Measurements from ENCODE around the gene SMARCC1.

Gene SMARCC1

DNA sequence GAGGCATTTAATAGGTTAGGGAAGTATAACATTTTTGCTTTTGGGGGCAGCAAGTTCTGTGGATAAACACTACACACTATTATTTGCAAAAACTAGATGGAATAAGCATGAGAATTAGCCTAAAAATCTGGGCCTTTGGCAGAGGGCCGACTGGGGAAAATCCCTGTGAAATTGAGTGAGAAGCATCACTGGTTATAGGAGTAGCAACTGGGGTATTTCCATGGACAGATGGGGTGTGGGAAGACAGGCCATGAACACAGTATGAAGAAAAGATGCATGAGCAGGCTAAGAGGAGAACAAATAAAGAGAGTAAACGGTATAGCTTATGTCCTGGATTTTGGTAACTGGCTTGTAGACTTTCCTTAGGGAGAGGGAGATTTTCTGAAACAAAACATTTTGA is 170.1 kb downstream of the SMARCC1 start:
- TF ChIP-seq, protein P1, sequence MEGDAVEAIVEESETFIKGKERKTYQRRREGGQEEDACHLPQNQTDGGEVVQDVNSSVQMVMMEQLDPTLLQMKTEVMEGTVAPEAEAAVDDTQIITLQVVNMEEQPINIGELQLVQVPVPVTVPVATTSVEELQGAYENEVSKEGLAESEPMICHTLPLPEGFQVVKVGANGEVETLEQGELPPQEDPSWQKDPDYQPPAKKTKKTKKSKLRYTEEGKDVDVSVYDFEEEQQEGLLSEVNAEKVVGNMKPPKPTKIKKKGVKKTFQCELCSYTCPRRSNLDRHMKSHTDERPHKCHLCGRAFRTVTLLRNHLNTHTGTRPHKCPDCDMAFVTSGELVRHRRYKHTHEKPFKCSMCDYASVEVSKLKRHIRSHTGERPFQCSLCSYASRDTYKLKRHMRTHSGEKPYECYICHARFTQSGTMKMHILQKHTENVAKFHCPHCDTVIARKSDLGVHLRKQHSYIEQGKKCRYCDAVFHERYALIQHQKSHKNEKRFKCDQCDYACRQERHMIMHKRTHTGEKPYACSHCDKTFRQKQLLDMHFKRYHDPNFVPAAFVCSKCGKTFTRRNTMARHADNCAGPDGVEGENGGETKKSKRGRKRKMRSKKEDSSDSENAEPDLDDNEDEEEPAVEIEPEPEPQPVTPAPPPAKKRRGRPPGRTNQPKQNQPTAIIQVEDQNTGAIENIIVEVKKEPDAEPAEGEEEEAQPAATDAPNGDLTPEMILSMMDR (conservative IDR thresholded peaks at IDR 0.05; ENCODE audit: low read depth, low read length): no peak
- H3K4me3 ChIP-seq (ENCODE audit: low read depth, low read length): no peak overlapping the region
- DNase-seq (ENCODE audit: low read depth): no peak

DNA sequence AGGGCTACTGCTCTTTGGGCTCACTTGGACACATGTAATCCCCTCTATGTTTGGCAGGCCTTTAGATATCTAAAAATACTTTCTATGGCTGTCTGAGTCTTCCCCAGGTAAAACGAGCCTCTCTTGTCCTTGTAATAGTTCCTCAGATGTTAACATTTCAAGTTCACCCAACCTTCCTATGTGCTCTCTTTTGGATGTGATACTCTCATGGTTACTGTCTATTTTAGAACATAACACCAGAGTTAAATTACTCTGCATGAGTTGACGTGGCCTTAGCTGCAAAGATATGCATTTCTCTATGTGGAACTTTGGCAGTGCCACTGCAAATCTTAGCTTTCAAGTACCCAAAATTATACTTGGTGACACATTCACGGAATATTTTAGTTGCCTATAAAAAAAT is 171.1 kb downstream of the SMARCC1 start:
- DNase-seq (ENCODE audit: low read depth): no peak
- TF ChIP-seq, protein P1 (conservative IDR thresholded peaks at IDR 0.05; ENCODE audit: low read depth, low read length): no peak
- H3K4me3 ChIP-seq (ENCODE audit: low read depth, low read length): no peak overlapping the region

DNA sequence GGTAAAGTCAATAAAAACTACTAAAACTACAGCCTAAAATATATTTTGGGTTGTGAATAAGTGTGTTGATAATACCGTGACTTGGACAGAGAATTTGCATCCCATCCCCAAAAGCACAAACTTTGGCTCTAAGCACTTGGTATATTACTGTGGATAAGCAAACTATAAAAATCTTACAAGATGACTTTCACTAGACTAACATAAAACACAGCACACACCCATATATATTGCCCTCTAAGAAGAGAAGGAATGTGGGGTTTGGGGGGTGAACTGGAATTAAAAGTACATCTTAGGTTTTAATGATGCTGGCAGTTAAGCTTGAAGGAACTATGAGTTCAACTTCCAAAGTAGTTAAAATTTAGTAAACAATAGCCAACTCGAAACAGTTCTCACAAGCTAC is 174.4 kb downstream of the SMARCC1 start:
- DNase-seq (ENCODE audit: low read depth): no peak
- TF ChIP-seq, protein P1 (conservative IDR thresholded peaks at IDR 0.05; ENCODE audit: low read depth, low read length): no peak
- H3K4me3 ChIP-seq (ENCODE audit: low read depth, low read length): no peak overlapping the region

- DNase-seq (ENCODE audit: low read depth): no peak
- H3K4me3 ChIP-seq (ENCODE audit: low read depth, low read length): no peak overlapping the region
- TF ChIP-seq, protein P1 (conservative IDR thresholded peaks at IDR 0.05; ENCODE audit: low read depth, low read length): no peak
Measured at GRCh38 chr3:47606165-47606564, 175.5 kb downstream of the SMARCC1 start.

DNA sequence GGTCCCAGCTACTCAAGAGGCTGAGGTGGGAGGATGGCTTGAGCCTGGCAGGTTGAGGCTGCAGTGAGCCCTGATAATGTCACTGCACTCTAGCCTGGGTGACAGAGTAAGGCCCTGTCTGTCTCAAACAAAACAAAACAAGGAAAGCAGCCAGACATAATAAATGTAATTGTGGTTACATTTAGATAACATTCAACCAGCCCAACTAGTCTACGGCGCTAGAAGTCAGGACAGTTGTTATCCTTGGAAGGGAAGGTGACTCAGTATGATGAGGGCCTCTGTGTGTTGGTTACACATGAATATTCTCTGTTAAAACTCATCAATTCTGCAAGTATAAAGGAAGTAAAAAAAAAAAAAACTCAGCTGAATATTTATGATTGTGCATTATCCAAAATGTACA is 176.0 kb downstream of the SMARCC1 start:
- no peak overlapping the region for H3K4me3 ChIP-seq (ENCODE audit: low read depth, low read length)
- TF ChIP-seq, protein P1 (conservative IDR thresholded peaks at IDR 0.05; ENCODE audit: low read depth, low read length): no peak
- no peak for DNase-seq (ENCODE audit: low read depth)

DNA sequence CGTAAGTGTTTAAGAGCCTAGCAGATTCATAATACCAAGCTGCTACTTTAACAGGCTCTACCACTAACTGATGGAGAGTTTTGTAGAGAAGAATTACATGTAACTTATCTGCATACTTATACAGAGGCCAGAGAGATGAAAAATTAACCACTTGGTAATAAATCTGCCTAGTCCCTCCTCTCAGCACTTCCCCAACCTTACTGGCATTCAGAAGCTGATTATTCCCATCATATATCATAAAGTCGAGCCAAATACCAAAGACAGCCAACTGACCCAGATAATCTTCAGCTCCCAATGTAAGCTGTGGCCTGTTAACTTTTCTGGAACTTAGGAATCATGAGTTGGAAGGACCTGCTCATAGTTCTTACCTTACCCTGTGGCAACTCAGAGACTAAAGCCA is 177.5 kb downstream of the SMARCC1 start:
- TF ChIP-seq, protein P1 (conservative IDR thresholded peaks at IDR 0.05; ENCODE audit: low read depth, low read length): no peak
- no peak for DNase-seq (ENCODE audit: low read depth)
- no peak overlapping the region for H3K4me3 ChIP-seq (ENCODE audit: low read depth, low read length)

DNA sequence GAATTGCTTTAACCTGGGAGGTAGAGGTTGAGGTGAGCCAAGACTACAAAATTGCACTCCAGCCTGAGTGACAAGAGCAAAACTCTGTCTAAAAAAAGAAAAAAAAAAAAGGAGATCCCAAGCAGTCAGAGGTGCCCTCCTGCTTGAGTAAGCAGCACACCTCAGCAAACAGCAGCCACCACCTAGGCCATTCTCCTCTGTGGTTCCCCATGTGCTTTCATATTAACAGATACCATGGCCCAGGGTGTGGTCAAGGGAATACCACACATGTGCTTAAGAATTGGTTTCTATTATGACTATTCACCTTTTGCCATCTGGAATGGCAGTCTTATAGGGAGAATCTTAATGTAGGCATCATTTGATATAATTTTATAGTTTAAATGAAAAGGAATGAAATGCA is 178.4 kb downstream of the SMARCC1 start:
- DNase-seq (ENCODE audit: low read depth): no peak
- TF ChIP-seq, protein P1 (conservative IDR thresholded peaks at IDR 0.05; ENCODE audit: low read depth, low read length): no peak
- H3K4me3 ChIP-seq (ENCODE audit: low read depth, low read length): no peak overlapping the region

Measured in choroid plexus epithelial cell (primary cell).